Measurements from ENCODE around the gene MAPKAP1. TPM values are rescaled to one million over a fixed set of nuclear protein-coding genes. Genes with fewer than 3 reads are reported as not detected.

Gene MAPKAP1
- total and polyA plus RNA-seq, 2 of the 13 experiments (the other 11 are each of a cell fraction or from before 2014, with no cell fraction given): 45.0 to 64.3 TPM

DNA sequence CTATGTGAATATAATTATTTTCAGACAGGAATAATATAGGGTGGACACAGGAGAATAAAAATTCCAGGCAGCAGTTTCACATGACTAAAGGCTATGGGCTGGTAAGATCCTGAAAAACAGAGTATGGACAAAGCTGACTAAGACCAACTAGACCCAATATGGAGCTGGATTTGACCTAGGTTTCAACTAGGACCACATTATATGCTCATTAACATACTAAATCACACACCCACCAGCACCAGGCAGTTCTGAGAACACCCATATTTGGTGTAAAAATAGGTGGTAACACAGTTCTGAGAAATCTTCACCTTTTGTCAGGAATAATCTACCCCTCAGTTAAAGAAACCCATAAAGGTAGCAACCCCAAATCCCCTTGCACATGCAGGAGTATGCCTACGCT lies 64.7 kb downstream of the MAPKAP1 start:
- Histone ChIP-seq H3K4me2 (ENCODE audit: low read depth, low read length) (no peak overlapping the region), H2AFZ (ENCODE audit: low read length) (no peak overlapping the region), H3K4me3 (replicated peaks in 1 of 3; ENCODE audit: insufficient read depth in 1 of 3, low read depth in 2 of 3, low read length in 3 of 3) (no peak overlapping the region), H3K4me1 (ENCODE audit: insufficient read depth, low read length) (no peaks in the 10 kb centered on the region), H3K9me3 (ENCODE audit: low read length) (no peaks in the 10 kb centered on the region), H3K27ac (ENCODE audit: extremely low read length, insufficient read depth, low read length) (no peak overlapping the region), H3K36me3 (replicated peaks in 1 of 2; ENCODE audit: control insufficient read depth in 1 of 2, insufficient read depth in 2 of 2, low read length in 2 of 2) (no peaks in the 10 kb centered on the region), H4K20me1 (ENCODE audit: insufficient read depth, low read length) (no peaks in the 10 kb centered on the region), H3K27me3 (ENCODE audit: control insufficient read depth in 1 of 2, insufficient read depth in 2 of 2, low read length in 2 of 2) (no peaks in the 10 kb centered on the region), H3K79me2 (ENCODE audit: insufficient read depth, low read length) (no peaks in the 10 kb centered on the region), H3K9ac (ENCODE audit: insufficient read depth, low read depth, low read length) (no peak overlapping the region)
- BruUV-seq (replicated peaks): no TSS peak
- in situ Hi-C loops (cut with HindIII; ENCODE audit: extremely low pct_ligation_motif_present, low pct_unique_long_range_greater_than_20kb) (no loop called here), intact Hi-C loops (cut with micrococcal nuclease; ENCODE audit: unreplicated experiment) (no loop called here)
- WGBS (ENCODE audit: low lambda C conversion rate): 95% methylated on average over 1 of the region's 1 CpG
- FAIRE-seq (no peak), DNase-seq (ENCODE audit: low spot score) (no peak), ATAC-seq (no peak)
- no peak for TF ChIP-seq SRF (IDR thresholded peaks at IDR 0.05; ENCODE audit: low read depth, low read length)
- TF ChIP-seq ELF4 (CRISPR knock-in tag; IDR thresholded peaks at IDR 0.05; ENCODE audit: borderline replicate concordance): no peak
- TF ChIP-seq EZH2 (conservative IDR thresholded peaks at IDR 0.05; ENCODE audit: low read depth, low read length): no peak
- TF ChIP-seq FOSL1 (CRISPR knock-in tag; IDR thresholded peaks at IDR 0.05; ENCODE audit: borderline replicate concordance): no peak
- no peak for TF ChIP-seq HNRNPK (IDR thresholded peaks at IDR 0.05; ENCODE audit: low read depth, low read length, poor library complexity, severe bottlenecking)
- no peak for TF ChIP-seq ZNF20 (CRISPR knock-in tag; IDR thresholded peaks at IDR 0.05)
- no peak for TF ChIP-seq ZBTB49 (CRISPR knock-in tag; IDR thresholded peaks at IDR 0.05; ENCODE audit: borderline replicate concordance)
- no peak for TF ChIP-seq ZNF333 (CRISPR knock-in tag; IDR thresholded peaks at IDR 0.05; ENCODE audit: borderline replicate concordance)
- TF ChIP-seq ZNF772 (CRISPR knock-in tag; IDR thresholded peaks at IDR 0.05): no peak
- TF ChIP-seq KAT2B (IDR thresholded peaks at IDR 0.05; ENCODE audit: borderline replicate concordance, low read depth, low read length): no peak
- TF ChIP-seq SMAD9 (CRISPR knock-in tag; IDR thresholded peaks at IDR 0.05): no peak
- no peak for TF ChIP-seq CTCF (CRISPR knock-in tag; IDR thresholded peaks at IDR 0.05)
- no peak for TF ChIP-seq ZNF619 (CRISPR knock-in tag; IDR thresholded peaks at IDR 0.05)
- no peak for TF ChIP-seq SP140L (CRISPR knock-in tag; IDR thresholded peaks at IDR 0.05; ENCODE audit: borderline replicate concordance)
- TF ChIP-seq EHMT2 (IDR thresholded peaks at IDR 0.05; ENCODE audit: borderline replicate concordance, low read depth, low read length): no peak
- TF ChIP-seq BRD4 (CRISPR knock-in tag; IDR thresholded peaks at IDR 0.05): no peak
- no peak for TF ChIP-seq ZNF773 (CRISPR knock-in tag; IDR thresholded peaks at IDR 0.05; ENCODE audit: borderline replicate concordance)
- ChIA-PET CTCF (ENCODE audit: low intra/inter-chr PET ratio, low total read pairs) (no interaction called here), POLR2A (no interaction called here)

Data from HepG2 (cell line).